ENCODE data around the gene FCRLB. TPM values are rescaled to one million over a fixed set of nuclear protein-coding genes. Genes with fewer than 3 reads are reported as not detected.
"Not testable (repeated sequence)": the region's sequence is repeated elsewhere in the genome, so short reads cannot be mapped to it uniquely, and the experiment has no call there.

The FCRLB gene
- polyA plus RNA-seq, 10 donors, result 0.17 to 0.59 (median 0.42) TPM

GRCh38 chr1:161738627-161739287, 17.4 kb downstream of the FCRLB start:
- peak in 2 of 3 donors; percentile 44 to 56 for DNase-seq

DNA sequence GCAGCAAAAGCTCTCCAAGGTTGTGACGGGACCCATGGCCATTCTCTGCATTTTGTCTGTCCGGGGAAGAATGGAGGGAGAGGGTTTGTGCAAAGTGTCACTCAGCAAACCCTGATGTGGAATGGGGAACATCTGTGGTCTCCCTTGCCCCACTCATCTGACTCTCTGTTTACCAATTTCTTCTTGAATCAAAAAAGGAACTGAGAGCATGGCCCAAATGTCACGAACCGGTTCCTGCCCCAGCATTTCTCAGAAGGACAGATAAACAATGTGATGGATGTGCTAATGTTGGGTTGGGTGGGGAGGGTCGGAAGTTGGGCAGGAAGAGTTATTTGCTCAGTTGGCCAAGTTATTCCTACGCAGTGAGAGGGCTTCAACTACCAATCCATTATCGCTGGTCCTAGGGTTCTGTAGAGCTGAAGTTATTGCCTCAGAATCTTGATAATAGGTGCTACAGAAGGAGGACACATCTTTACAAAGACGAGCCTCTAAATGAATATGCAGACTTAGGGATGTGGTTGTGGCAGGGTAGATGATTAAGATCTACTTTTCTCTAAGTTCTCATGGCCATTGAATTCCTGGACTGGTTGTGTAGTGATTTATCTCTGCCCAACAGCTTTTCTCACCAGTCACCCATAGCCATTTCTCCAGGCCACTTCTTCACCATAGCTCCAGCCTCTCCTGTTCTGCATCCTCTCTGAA, 18.7 kb downstream of the FCRLB start:
- no peak for DNase-seq

DNA sequence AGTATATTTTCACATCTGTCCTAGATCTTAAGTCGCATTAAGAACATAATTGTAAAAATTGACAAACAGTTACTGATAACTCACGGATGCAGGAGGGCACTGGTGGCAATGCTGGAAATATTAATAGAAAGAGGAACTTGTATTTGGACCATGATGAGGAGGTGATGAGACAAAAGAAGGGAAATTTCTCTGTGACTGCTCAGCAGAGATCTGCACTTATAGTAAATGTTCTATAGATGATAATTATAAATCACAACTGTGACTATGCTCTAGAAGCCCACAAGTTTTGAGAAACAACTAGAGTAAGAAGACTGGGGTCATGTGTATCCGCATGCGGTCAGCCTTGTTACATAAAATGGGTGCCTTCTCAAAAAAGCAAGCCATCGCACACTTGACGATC, 19.6 kb downstream of the FCRLB start:
- no peak for DNase-seq

- no peak for DNase-seq
These were observed 21.9 kb downstream of the FCRLB start for GRCh38 chr1:161743231-161743630.

DNA sequence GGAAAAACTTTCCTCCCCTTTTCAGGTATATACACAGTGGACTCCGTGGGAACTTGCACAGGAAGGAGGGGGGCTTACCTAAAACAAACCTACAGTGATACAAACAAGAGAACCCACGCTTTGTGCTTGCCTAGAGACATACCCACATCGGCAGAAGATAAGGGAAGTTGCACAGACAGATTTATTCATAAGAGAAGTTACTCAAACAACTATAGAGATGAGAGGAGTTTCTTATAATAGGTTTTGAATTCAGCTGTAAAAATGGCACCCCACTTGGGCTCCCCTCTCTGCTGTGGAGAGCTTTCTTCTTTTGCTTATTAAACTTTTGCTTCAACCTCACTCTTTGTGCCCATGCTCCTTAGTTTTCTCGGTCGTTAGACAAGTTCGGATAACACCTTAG, 26.5 kb downstream of the FCRLB start:
- no peak for DNase-seq

DNA sequence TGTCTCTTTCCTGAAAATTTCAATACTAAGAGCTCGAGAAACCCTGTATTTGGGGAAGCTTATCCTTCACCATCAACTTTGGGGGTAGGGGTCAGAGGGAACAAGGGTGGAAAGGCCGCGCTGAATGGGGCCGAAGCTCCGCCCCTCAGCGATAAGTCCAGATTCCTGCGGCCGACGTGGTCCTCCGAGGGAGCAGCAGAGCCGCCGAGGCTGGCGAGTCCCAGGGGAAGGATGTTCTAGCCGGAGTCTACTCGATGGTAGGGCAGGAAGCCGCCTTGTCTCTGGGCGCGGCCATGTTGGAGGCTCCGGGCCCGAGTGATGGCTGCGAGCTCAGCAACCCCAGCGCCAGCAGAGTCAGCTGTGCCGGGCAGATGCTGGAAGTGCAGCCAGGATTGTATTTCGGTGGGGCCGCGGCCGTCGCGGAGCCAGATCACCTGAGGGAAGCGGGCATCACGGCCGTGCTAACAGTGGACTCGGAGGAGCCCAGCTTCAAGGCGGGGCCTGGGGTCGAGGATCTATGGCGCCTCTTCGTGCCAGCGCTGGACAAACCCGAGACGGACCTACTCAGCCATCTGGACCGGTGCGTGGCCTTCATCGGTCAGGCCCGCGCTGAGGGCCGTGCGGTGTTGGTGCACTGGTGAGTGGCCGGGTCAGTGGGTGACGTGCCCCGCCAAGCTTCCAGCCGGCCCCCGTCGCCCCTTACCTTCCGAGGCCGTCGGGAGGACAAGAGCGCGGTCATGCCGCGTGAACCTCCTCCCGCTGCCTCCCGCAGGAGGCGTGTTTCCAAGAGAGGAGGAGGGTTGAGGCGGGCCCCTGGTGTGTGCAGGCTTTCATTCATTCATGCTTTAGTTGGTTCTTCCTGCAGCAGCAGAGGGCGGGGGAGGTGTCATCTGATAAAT, 28.4 kb downstream of the FCRLB start, which contains the start of gene DUSP12:
Gene DUSP12, plus strand, starts transcription at position 278 of the 899 bp plus-strand sequence. Its CDS starts 16 bp downstream, at position 294.
- peak; percentile 95 to 99 (median 95) for DNase-seq

DNA sequence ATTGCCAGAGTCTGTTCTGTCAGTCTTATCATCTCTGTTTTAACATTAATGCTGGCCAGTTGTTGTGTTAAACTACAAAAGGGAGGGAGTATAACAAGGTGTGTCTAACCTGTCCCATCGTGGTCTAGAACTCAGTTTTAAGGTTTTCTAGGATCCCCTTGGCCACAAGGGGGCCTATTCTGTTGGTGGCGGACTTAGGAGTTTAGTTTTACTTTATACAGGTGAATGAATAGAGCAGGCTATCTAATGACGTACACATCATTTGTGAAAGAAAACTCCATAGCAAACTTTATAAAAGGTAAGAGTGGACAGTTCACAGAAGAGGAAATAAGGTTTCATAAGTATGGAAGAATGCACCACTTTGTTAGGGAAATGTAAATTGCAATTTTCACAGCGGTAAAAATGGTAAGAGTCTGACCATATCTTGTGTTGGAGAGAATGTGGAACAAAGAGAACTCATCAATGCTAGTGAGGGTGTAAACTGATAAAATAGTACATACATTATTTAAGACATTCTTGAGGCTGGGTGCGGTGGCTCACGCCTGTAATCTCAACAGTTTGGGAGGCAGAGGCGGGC, 42.3 kb downstream of the FCRLB start:
- peak in 1 of 3 donors; percentile 11 for DNase-seq

GRCh38 chr1:161766102-161766981, 45.0 kb downstream of the FCRLB start, which contains the start of gene ATF6:
Gene ATF6, plus strand, starts transcription at chr1:161766320. Its CDS starts 41 bp downstream, at chr1:161766361.
- peak; percentile 93 to 96 (median 94) for DNase-seq

- no peak for DNase-seq
These were observed 47.1 kb downstream of the FCRLB start for GRCh38 chr1:161768461-161768860.

DNA sequence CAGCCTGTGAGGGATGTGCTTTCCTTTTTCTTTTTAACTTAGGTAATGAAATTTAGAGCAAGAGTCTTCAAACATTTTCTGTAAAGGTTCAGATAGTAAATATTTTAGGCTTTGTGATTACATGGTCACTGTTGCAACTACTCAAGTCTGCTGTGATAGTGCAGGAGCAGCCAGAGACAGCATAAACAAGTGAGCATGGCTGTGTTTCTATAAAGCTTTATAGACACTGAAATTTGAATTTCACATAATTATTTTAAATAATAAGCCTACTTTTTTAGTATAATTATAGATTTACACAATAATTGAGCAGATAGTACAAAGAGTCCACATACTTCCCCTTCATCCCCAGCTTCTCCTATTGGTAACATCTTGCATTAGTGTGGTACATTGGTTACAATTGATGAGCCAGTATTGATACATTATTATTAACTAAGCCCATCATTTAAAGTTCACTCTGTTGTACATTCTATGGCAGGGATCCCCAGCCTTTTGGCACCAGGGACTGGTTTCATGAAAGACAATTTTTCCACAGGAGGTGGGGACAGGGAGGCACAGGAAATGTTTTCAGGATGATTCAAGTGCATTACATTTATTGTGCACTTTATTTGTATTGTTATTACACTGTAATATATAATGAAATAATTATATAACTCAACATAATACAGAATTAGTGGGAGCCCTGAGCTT, 47.8 kb downstream of the FCRLB start:
- no peak for DNase-seq

DNA sequence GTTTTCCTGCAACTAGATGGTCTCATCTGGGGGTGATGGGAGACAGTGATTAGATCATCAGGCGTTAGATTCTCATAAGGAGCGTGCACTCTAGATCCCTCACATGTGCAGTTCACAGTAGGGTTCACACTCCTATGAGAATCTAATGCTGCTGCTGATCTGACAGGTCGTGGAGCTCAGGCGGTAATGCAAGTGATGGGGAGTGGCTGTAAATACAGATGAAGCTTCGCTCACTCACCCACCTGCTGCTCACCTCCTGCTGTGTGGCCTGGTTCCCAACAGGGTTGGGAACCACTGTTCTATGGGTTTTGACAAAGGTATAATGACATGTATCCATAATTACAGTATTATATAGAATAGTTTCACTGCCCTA, 48.3 kb downstream of the FCRLB start:
- DNase-seq, result not testable (repeated sequence)

DNA sequence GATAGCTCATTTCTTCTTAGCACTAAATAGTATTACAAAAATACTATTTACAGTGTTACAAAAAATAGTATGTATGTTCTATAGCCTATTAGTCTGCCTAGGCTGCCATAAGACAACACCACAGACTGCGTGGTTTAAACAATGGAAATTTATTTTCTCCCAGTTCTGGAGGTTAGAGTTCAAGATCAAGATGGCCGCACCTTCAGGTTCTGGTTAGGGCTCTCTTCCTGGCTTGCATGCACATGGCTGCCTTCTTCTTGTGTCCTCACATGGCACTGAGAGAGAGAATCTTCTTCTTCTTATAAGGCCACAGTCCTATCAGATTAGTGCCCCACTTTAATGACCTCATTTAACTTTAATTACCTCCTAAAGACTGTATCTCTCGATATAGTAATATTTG, 48.9 kb downstream of the FCRLB start:
- DNase-seq, result no peak

- DNase-seq, result no peak
These were observed 49.8 kb downstream of the FCRLB start for GRCh38 chr1:161771161-161771560.

DNA sequence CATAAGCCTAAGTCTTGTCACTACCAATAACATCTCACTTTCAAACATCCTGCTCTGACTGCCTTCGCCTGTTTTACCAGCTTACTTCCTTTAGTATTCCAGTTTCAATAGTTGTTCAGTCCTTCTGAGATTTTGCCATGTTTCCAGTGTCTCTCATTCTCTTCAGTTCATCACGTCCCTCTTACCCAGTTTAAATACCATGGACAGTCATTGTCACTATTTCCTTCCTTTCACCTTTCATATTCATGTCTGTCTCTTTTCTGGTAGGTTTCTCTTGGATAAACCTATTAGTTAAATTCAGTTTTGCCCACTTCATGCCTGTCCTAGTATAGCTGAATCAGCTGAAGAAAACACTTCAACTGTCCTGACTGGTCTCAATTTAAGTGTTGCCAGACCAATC, 50.6 kb downstream of the FCRLB start:
- no peak for DNase-seq

- DNase-seq, result peak in 1 of 3 donors; percentile 15
These were observed 51.1 kb downstream of the FCRLB start for GRCh38 chr1:161772397-161772796.

GRCh38 chr1:161773791-161774190, 52.4 kb downstream of the FCRLB start:
- DNase-seq, result no peak

GRCh38 chr1:161777261-161777660, 55.9 kb downstream of the FCRLB start:
- DNase-seq, result no peak
